GM12878 (cell line): Measurements from ENCODE around the gene TRDN. TPM values are rescaled to one million over a fixed set of nuclear protein-coding genes. Genes with fewer than 3 reads are reported as not detected.

Source experiments
- ATAC-seq: fragments of 200-7000 bp; cut with Tn5 transposase; 3 replicates; pipeline ENCODE4 v1.9.1; 2020; ENCODE audit warnings: mild to moderate bottlenecking, moderate library complexity
- BruUV-seq: library from RNA; stranded (reverse); fragments of 400-500 nt; replicated peaks from 2 replicates; lab custom pipeline; 2021; lab: Mats Ljungman, UMichigan
- CTCF ChIA-PET: fragments of 300-600 bp; sonication (Branson Sonifier 250); formaldehyde crosslinking; extraction: SDS; loops from one replicate; lab custom pipeline; 2021; ENCODE audit warnings: inconsistent platforms; lab: Yijun Ruan, JAX
- POLR2A ChIA-PET: fragments of 350-600 bp; formaldehyde crosslinking; extraction: SDS; loops from one replicate; lab custom pipeline; 2021; ENCODE audit warnings: inconsistent platforms; lab: Charles Lee
- RAD21 ChIA-PET: fragments of 300-600 bp; sonication (Branson Sonifier 250); formaldehyde crosslinking; loops from one replicate; lab custom pipeline; 2023; ENCODE audit warnings: antibody characterized with exemption; ENCODE audit not compliant: unreplicated experiment; lab: Charles Lee
- SMC1A ChIA-PET: fragments of 300-600 bp; sonication (Branson Sonifier 250); formaldehyde crosslinking; loops from one replicate; lab custom pipeline; 2023; ENCODE audit not compliant: unreplicated experiment, uncharacterized antibody; lab: Charles Lee
- DNase-seq: peaks from one replicate; pipeline ENCODE4 v3.0.0-alpha.2; 2011; ENCODE audit warnings: low read depth, low spot score
- FAIRE-seq: peaks from 3 replicates; lab custom pipeline; 2011; peaks lifted over from hg19 to GRCh38; lab: Jason Lieb, UNC
- H2AFZ ChIP-seq: 2 replicates; pipeline ENCODE4 v1.6.0; 2011; ENCODE audit warnings: low read depth, low read length, control low read depth; ENCODE audit not compliant: control insufficient read depth
- H3K27ac ChIP-seq: 2 replicates; pipeline ENCODE4 v1.5.1; 2011; ENCODE audit warnings: control low read depth; ENCODE audit not compliant: control insufficient read depth, insufficient read depth
- H3K27me3 ChIP-seq, 2 experiments: replicated peaks in 1 of 2; 2 replicates each; pipeline versions ENCODE4 v1.6.0 to v1.6.1; 2011; ENCODE audit warnings: low read length in 1 of 2; ENCODE audit not compliant: control insufficient read depth in 2 of 2, insufficient read depth in 2 of 2
- H3K36me3 ChIP-seq, 2 experiments: 2 replicates each; pipeline ENCODE4 v1.5.1; 2011; ENCODE audit warnings: low read length in 1 of 2; ENCODE audit not compliant: control insufficient read depth in 2 of 2, insufficient read depth in 2 of 2
- H3K4me1 ChIP-seq: 2 replicates; pipeline ENCODE4 v1.6.1; 2011; ENCODE audit warnings: mild to moderate bottlenecking, low read length, moderate library complexity, mixed read lengths; ENCODE audit not compliant: control insufficient read depth, insufficient read depth
- H3K4me2 ChIP-seq: 2 replicates; pipeline ENCODE4 v1.6.0; 2011; ENCODE audit warnings: control low read depth; ENCODE audit not compliant: control insufficient read depth, insufficient read depth
- H3K4me3 ChIP-seq: fragments of 200-600 bp; sonication (generic); 2 replicates; pipeline ENCODE4 v1.5.1; 2016
- H3K79me2 ChIP-seq: 2 replicates; pipeline ENCODE4 v1.6.0; 2011; ENCODE audit warnings: low read length; ENCODE audit not compliant: control insufficient read depth, insufficient read depth
- H3K9ac ChIP-seq: 2 replicates; pipeline ENCODE4 v1.8.0; 2011; ENCODE audit warnings: low read length, control low read depth, mixed read lengths; ENCODE audit not compliant: control insufficient read depth, insufficient read depth
- H3K9me3 ChIP-seq: replicated peaks from 3 replicates; pipeline ENCODE4 v1.5.1; 2011; ENCODE audit warnings: mild to moderate bottlenecking, low read length; ENCODE audit not compliant: control insufficient read depth, insufficient read depth
- H4K20me1 ChIP-seq: 2 replicates; pipeline ENCODE4 v1.6.0; 2011; ENCODE audit not compliant: control insufficient read depth, insufficient read depth
- EZH2 ChIP-seq: IDR thresholded peaks from 2 replicates; pipeline ENCODE4 v1.6.1; 2012; ENCODE audit warnings: low read depth, mild to moderate bottlenecking, control low read depth, inconsistent platforms, low read length, borderline replicate concordance; ENCODE audit not compliant: control insufficient read depth
- HDAC6 ChIP-seq: fragments of 200-600 bp; sonication (generic); IDR thresholded peaks from one replicate; pipeline ENCODE4 v1.8.0; 2017; ENCODE audit warnings: antibody characterized with exemption; ENCODE audit not compliant: unreplicated experiment
- HDGF ChIP-seq: fragments of 450-650 bp; IDR thresholded peaks from 2 replicates; pipeline ENCODE4 v1.6.1; 2016; ENCODE audit warnings: antibody characterized with exemption
- IKZF2 ChIP-seq, 2 experiments: fragments of 450-650 bp; IDR thresholded peaks; 2 replicates each; pipeline ENCODE4 v1.6.1; 2017; ENCODE audit warnings: mild to moderate bottlenecking in 2 of 2, moderate library complexity in 2 of 2
- PKNOX1 ChIP-seq: fragments of 450-650 bp; IDR thresholded peaks from 2 replicates; pipeline ENCODE4 v1.6.1; 2016; ENCODE audit warnings: mild to moderate bottlenecking
- PML ChIP-seq: IDR thresholded peaks from 2 replicates; pipeline ENCODE4 v1.6.1; 2012; ENCODE audit warnings: low read length, inconsistent platforms
- STAT3 ChIP-seq: IDR thresholded peaks from 2 replicates; pipeline ENCODE4 v1.6.1; 2011; ENCODE audit warnings: low read depth, low read length, improper control_type of control experiment
- TCF12 ChIP-seq: IDR thresholded peaks from 2 replicates; pipeline ENCODE4 v1.6.1; 2011; ENCODE audit warnings: low read depth, mild to moderate bottlenecking, low read length
- ZNF207 ChIP-seq: fragments of 450-650 bp; IDR thresholded peaks from 2 replicates; pipeline ENCODE4 v1.6.1; 2014; ENCODE audit warnings: antibody characterized with exemption, mild to moderate bottlenecking, borderline replicate concordance
- WGBS: methylation state at CpG from one replicate; pipeline ENCODE4 v1.1.6; 2016; ENCODE audit warnings: low lambda C conversion rate; ENCODE audit not compliant: insufficient replicate concordance, insufficient coverage; ENCODE audit errors: missing lambda C conversion rate; 5-methylcytosine and 5-hydroxymethylcytosine counted together
- in situ Hi-C: fragments of 300-500 bp; cut with MboI; formaldehyde crosslinking; loops from 9 replicates; pipeline ENCODE4 v1.14.3; 2018; ENCODE audit warnings: mixed read lengths
- intact Hi-C: fragments of 100-400 bp; cut with micrococcal nuclease; formaldehyde crosslinking; loops from one replicate; pipeline ENCODE4 v1.14.2; 2022; ENCODE audit not compliant: unreplicated experiment
- polyA plus RNA-seq, 11 experiments: library from polyadenylated mRNA; depleted of rRNA in 4 of 11; unstranded in 6 of 11; stranded (reverse) in 5 of 11; fragments of >200 nt; fragmentation: Nextera tagmentation in 4 of 11; fragmentation: Illumina TruSeq in 1 of 11; extraction: Ambion mirVana in 4 of 11; extraction: Trizol in 1 of 11; gene quantifications; 1 replicate in 1 of 11; 2 replicates in 10 of 11; pipeline versions ENCODE4 v1.2.1 to v1.2.3, GENCODE V29; 2011 to 2016; ENCODE audit warnings: inconsistent platforms in 2 of 11, missing spikeins in 2 of 11, low read depth in 1 of 11
- total RNA-seq, 4 experiments: library from RNA; depleted of rRNA in 3 of 4; stranded (reverse); fragments of >200 nt in 3 of 4; fragmentation: Illumina TruSeq in 1 of 4; extraction: Trizol in 1 of 4; gene quantifications; 2 replicates each; pipeline versions ENCODE4 v1.2.1 to v1.2.3, GENCODE V29; 2013 to 2021
- TF ChIP-seq, protein P1 (sequence below): IDR thresholded peaks from 2 replicates; pipeline ENCODE4 v1.6.1; 2011; ENCODE audit warnings: low read depth, low read length, improper control_type of control experiment, borderline replicate concordance

TRDN gene
- total and polyA plus RNA-seq, 10 of the 15 experiments (the other 5 are each of a cell fraction or from before 2014, with no cell fraction given) = not detected

DNA sequence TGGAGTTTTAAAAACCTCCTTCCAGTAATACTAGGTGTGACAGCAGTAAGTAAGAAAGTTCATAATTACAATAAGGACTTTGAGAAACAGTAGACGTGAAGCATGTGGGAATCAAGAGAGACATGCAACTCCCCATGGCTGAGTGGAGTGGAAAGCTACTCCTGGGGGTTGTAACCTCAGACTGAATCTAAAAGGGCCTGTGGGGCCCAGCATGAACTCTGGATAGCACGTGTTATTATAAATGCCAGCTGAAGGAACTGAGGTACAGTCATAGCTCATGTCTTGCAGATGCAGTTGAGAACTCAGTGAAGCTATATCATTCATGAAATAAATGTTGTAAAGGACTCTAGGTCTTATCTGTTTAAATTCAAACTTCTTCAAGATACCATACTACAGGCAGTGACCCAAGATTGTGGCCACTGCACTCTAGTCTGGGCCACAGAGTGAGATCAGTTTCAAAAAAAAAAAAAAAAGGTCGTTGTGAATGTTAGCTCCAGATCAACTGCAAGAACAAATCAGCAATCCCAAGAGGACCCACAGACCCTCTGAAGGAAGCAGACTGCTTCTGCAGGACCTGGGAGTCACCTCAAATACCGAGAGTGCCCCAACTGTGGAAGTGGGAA lies 189.3 kb downstream of the TRDN start:
- H3K4me2 ChIP-seq = no peak overlapping the region
- H2AFZ ChIP-seq = no peak overlapping the region
- ATAC-seq (no peak), DNase-seq (no peak), FAIRE-seq (no peak)
- in situ Hi-C loops (no loop called here), intact Hi-C loops (no loop called here)
- H3K36me3 ChIP-seq = no peaks in the 10 kb centered on the region
- H3K4me1 ChIP-seq = no peaks in the 10 kb centered on the region
- H3K9ac ChIP-seq = no peak overlapping the region
- CTCF ChIA-PET = interaction anchor here (0.6 kb wide), 2 partner anchors 239 to 268 kb away, joined by 3 read pairs; no protein-coding TSS in a partner anchor
- no TSS peak for BruUV-seq
- no peaks in the 10 kb centered on the region for H3K9me3 ChIP-seq
- RAD21 ChIA-PET = no interaction called here
- POLR2A ChIA-PET = no interaction called here
- H4K20me1 ChIP-seq = no peaks in the 10 kb centered on the region
- SMC1A ChIA-PET = no interaction called here
- WGBS = 9% methylated on average over 4 of the region's 4 CpGs
- no peak overlapping the region for H3K4me3 ChIP-seq
- H3K79me2 ChIP-seq = no peaks in the 10 kb centered on the region
- H3K27me3 ChIP-seq = no peaks in the 10 kb centered on the region
- H3K27ac ChIP-seq = no peak overlapping the region
- no peak for TF ChIP-seq EZH2
- TF ChIP-seq HDGF = no peak
- no peak for TF ChIP-seq HDAC6
- no peak for TF ChIP-seq ZNF207
- no peak for TF ChIP-seq TCF12
- TF ChIP-seq PKNOX1 = no peak

GRCh38 chr6:123439371-123439770 lies 197.4 kb downstream of the TRDN start:
- Histone ChIP-seq H4K20me1 (no peaks in the 10 kb centered on the region), H2AFZ (no peak overlapping the region), H3K27me3 (no peaks in the 10 kb centered on the region), H3K9me3 (no peaks in the 10 kb centered on the region), H3K27ac (no peak overlapping the region), H3K9ac (no peak overlapping the region), H3K79me2 (no peaks in the 10 kb centered on the region), H3K4me3 (no peak overlapping the region), H3K4me1 (no peaks in the 10 kb centered on the region), H3K36me3 (no peaks in the 10 kb centered on the region), H3K4me2 (no peak overlapping the region)
- in situ Hi-C loops (no loop called here), intact Hi-C loops (no loop called here)
- ATAC-seq (no peak), FAIRE-seq (no peak), DNase-seq (no peak)
- TF ChIP-seq STAT3 (no peak), IKZF2 (IDR thresholded peaks at IDR 0.05) (no peak), PML (no peak)
- TF ChIP-seq, protein P1, sequence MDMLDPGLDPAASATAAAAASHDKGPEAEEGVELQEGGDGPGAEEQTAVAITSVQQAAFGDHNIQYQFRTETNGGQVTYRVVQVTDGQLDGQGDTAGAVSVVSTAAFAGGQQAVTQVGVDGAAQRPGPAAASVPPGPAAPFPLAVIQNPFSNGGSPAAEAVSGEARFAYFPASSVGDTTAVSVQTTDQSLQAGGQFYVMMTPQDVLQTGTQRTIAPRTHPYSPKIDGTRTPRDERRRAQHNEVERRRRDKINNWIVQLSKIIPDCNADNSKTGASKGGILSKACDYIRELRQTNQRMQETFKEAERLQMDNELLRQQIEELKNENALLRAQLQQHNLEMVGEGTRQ = no peak
- POLR2A ChIA-PET = no interaction called here
- RAD21 ChIA-PET = no interaction called here
- BruUV-seq = no TSS peak
- CTCF ChIA-PET = no interaction called here
- WGBS = 0% methylated on average over 3 of the region's 3 CpGs
- SMC1A ChIA-PET = interaction anchor here (0.9 kb wide), 1 partner anchor 21 kb away, joined by 3 read pairs; no protein-coding TSS in a partner anchor
